GM21528 (cell line): ENCODE measurements around the gene SELENOO.

ENCODE experiments used
- ATAC-seq: cut with Tn5 transposase; IDR thresholded peaks from one replicate; pipeline ENCODE4 v1.9.1; 2021; ENCODE audit warnings: mild to moderate bottlenecking, moderate library complexity; ENCODE audit not compliant: unreplicated experiment, low FRiP score

SELENOO gene

GRCh38 chr22:50249341-50250248 is 48.8 kb downstream of the SELENOO start:
- ATAC-seq = no peak

DNA sequence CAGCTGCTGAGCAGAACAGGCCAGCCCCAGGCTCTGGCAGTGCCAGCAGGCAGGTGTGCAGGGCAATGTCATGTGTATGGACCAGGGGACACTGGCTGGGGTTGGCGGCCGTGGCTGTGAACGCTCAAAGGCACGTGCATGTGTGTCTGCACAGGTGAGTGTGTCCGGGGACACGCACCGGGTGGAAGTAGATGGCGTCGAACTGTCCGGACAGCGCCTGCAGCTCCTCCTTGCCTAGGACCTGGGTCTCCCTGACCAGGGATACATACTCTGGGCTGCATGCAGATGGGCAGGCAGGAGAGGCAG is 49.4 kb downstream of the SELENOO start:
- no peak for ATAC-seq

DNA sequence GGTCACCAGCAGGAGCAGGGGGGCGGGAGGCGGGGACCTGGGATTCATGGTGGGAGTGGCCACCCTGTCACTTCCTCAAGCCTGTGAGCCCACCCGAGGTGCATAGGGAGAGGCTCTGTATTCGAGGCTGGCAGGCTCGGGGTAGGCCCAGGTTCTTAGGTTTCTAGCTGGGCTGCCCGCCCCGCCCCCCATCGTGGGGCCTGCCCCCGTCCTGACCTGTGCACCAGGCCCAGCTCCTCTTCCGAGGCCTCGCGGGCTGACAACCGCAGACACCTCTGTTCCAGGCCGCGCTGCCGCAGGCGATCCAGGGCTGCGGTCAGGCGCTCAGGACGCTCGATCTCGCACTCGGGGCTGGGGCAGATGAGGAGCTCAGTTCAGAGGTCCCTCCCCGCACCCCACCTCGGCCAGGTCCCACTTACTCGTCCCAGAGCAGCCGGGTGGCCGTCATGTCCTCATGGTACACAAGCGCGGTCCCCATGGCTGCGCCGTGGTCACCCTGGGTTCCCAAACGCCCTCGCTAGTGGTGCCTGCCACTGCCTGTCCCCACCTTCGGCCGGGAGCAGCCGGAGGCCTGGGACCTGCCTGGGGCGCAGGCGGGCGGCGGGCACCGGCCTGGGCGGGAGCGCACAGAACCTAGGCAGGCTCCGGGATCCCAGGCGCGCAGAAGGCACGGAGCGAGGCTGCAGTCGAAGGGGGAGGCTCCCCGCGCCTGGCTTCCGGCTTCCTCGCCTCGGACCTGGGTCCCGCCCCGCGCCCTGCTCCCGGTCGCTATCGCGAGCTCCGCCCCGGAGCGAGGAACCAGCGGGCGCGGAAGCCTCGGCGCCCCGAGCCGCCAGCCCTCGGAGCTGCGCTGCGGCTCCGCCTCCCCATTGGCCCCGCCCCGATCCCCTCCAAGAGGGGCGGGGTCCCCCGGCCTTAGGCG is 50.0 kb downstream of the SELENOO start, which contains the start of gene HDAC10:
Gene HDAC10 (minus strand): TSS at position 711 of the 922 bp plus-strand sequence. CDS start 233 bp downstream, at position 478.
- peak; percentile 42 for ATAC-seq

DNA sequence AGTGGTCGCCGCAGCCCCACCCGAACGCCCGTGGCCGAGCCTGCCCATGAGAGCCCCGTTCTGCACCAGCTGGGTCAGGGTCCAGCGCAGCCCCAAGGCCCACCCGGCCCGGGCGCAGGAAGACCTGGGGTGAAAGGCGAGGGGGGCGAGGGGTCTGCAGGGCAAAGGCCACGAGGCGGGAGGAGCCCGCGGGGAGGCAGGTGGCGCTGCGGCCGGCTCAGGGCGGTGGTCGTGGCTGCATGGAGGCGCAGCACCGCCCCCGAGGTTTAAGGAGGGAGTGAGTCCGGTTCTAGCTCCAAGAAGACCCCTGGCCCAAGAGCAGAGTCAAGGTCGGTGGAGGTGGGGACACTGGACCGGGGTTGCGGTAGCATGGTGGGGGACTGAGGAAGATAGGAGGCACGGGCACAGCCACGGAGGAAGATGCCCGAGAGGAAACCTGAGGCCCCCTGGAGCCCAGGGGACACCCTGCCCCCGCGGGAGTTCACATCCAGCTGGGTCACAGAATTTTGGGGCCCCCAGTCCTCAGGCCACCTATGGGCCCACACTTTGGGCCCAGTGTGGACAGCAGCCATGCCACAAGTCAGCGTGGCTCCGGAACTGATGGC is 50.8 kb downstream of the SELENOO start:
- ATAC-seq = no peak

DNA sequence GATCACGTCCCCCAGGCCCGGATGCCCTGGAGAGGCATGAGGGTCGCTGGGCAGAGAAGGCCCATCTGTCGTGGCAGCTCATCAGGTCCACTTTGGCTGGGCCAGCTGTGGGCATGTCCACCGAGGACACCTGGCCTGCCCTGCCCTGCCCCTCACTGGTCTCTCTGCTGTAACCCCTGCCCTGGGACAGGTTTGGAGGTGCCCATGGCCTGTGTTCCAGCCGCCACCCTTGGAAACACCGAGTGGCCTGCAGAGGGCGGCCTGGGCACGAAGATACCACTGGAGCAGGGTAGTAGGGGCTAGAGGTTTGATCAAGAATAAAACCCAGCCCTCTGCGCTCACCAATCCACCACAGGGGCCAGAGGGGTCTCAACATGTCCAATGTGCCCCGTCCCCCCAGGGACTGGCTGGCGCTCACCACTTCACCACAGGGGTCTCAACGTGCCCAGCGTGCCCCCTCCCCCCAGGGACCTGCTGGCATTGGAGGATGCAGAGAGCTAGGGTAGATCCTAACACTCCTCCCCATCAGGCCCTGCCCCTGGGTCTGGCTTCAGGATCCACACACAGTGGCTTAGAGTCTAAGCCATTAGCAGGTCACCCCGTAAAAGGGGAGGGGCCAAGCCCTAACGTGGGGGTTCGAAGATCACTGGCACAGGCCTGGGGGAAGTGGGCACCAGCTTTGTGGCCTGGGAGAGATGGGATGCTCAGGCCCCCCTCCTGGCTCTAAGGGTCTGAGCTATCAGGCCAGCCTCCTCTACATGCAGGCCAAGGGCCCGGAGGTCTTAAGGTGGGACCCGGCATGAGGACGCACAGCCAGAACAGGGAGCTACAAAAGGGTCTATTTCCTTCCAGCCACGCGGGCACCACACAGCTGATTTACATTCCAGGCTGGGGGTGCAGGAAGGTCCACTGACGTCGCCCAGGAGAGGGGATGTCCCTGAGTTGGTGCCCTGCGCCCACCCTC is 51.6 kb downstream of the SELENOO start:
- ATAC-seq = no peak

DNA sequence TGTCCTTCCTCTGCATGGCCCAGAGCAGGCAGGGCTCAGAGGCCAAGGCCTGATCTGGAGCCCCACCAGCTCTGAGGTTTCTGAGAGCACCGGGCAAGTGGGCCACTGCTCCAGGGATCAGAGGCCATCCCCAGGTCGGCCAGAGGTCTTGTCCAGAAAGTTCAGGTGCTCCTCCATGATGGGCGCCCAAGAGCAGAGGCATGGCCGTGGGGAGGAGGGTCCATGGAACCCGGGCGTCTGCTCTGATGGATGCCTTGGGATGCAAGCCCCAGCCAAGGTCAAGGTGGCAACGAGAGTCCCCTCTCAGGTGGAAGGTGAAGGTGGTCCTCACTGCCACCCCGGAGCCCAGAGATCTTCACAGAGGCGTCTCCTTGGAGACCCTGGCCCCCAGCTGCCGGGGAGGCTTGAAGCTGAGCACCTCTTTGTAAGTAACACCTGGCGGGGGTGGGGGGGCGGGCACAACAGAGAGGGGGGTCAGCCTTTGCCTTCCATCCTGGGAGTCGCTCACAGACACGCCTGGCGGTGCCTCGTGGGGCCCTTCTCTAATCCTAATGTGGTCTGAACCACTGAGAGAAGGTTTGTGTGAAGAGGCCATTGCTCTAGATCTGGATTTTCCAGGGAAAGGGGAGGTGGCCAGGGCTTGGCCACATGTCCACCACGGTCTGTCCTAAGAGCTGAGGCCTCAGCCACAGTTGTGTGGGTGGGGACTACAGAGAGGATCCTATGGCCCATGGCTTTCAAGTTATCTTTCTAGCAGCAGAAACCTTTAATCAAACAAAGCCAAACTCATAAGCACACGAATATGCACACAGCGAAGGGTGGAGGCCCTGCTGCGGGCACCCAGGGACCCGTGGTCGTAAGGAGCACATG is 52.5 kb downstream of the SELENOO start:
- ATAC-seq = no peak

GRCh38 chr22:50253941-50254340 is 53.1 kb downstream of the SELENOO start:
- ATAC-seq = no peak

DNA sequence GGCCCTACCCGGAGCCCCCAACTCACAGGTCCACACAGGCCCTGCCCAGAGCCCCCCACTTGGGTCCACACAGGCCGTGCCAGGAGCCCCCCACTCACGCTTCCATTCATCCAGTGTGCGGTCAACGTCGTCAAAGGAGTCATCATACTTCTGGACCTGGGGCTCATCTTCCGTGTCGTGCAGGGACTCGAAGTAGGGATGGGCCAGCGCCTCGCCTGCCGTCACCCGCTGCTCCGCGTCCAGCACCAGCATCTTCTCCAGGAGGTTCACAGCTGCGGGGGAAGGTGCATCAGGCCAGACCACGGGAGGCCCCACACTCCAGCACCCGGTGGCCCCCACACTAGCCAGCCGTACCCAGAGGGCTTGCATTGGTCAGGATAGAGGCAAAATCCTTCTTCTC is 54.3 kb downstream of the SELENOO start:
- no peak for ATAC-seq

DNA sequence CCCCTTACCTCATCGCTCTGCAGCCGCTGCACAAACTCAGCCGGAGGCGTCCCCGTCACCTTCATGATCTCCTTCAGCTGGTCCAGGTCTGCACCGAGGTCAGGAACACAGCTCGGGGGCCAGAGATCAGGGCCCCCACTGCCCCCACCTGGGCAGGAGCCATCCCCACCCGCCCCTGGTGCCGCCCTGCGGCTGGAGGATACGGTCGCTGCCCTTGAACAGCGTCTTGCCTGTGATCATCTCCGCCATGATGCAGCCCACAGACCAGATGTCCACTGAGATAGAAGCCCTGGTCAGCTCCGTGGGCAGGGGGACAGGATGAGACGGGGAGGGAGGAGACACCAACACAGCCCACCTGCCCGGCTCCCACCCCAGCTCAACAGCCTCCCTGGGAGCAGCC is 54.8 kb downstream of the SELENOO start:
- no peak for ATAC-seq

GRCh38 chr22:50256258-50256862 is 55.5 kb downstream of the SELENOO start:
- no peak for ATAC-seq

DNA sequence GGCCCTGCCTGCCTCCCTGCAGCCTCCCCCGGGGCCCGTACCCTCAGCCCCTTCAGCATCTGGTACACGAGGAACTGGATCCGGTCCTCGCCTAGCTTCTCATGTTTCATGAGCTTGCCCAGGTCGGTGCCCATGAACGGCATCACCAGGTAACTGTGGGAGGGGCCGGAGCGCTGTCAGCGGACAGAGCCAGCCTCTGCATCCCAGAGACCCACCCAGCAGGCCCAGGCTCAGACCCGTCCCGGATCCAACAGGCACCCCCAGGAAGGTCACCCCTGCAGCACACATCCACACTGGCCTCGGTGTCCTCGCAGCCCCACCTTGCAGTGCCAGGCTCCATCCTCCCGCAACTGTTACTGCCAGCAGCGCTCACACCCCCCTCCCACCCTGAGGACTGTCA is 56.2 kb downstream of the SELENOO start:
- ATAC-seq = no peak

GRCh38 chr22:50257451-50258360 is 56.9 kb downstream of the SELENOO start:
- ATAC-seq = no peak

GRCh38 chr22:50258361-50259292 is 57.8 kb downstream of the SELENOO start:
- no peak for ATAC-seq

DNA sequence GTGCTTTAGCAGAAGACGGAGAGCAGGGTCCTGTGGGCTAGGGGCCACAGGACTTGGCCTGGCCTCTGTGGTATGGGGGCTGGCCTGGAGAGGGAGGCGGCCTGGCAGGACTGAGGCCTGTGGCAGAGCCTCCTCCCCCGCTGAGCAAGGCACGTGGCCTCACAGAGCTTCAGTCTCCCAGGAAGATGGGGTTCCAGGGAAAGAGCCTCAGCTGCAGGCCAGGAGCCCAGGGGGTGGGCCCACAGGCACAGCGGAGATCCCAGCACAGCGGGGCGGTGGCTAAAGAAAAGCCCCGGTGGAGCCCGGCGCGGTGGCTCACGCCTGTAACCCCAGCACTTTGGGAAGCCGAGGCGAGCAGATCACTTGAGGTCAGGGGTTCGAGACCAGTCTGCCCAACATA is 58.5 kb downstream of the SELENOO start:
- no peak for ATAC-seq

GRCh38 chr22:50260434-50260800 is 59.6 kb downstream of the SELENOO start:
- no peak for ATAC-seq

- no peak for ATAC-seq
Measured at GRCh38 chr22:50260801-50261614, 60.2 kb downstream of the SELENOO start.
